Right renal cortex interstitium (tissue), 3 donors: Measurements from ENCODE around the gene MTMR12. TPM values are rescaled to one million over a fixed set of nuclear protein-coding genes. Genes with fewer than 3 reads are reported as not detected.
"Not testable (repeated sequence)": the region's sequence is repeated elsewhere in the genome, so short reads cannot be mapped to it uniquely, and the experiment has no call there.

ENCODE experiments used
- DNase-seq, 3 donors: peaks; one replicate each; pipeline ENCODE4 v3.0.0-alpha.2; 2013; ENCODE audit warnings: low read depth in 3 of 3, low spot score in 2 of 3
- polyA plus RNA-seq, 3 donors: library from polyadenylated mRNA; unstranded; fragments of 120-200 nt; gene quantifications; one replicate each; pipeline ENCODE4 v1.2.1, GENCODE V29; 2013; ENCODE audit not compliant: insufficient read length in 3 of 3

The MTMR12 gene
- polyA plus RNA-seq, 3 donors, result 35.0 to 37.7 (median 37.5) TPM

DNA sequence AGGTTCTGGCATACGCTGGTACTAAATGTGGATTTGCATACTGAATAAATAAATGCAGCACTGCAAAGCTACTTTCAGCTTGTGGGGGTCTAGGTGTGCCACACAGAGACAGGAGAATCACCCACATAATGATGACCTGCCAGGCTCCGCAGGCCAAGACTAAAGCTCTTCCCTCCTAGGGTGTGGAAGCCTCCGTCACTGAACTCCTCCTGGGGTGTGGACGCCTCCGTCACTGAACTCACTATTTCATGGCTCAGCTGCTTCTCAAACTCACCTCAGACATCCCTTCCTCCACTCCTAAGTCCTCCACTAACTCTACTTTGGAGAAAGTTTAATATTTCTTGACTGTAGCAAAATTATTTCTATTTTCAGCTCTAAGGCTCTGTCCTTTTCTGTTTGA lies 73.4 kb downstream of the MTMR12 start:
- DNase-seq, result no peak

DNA sequence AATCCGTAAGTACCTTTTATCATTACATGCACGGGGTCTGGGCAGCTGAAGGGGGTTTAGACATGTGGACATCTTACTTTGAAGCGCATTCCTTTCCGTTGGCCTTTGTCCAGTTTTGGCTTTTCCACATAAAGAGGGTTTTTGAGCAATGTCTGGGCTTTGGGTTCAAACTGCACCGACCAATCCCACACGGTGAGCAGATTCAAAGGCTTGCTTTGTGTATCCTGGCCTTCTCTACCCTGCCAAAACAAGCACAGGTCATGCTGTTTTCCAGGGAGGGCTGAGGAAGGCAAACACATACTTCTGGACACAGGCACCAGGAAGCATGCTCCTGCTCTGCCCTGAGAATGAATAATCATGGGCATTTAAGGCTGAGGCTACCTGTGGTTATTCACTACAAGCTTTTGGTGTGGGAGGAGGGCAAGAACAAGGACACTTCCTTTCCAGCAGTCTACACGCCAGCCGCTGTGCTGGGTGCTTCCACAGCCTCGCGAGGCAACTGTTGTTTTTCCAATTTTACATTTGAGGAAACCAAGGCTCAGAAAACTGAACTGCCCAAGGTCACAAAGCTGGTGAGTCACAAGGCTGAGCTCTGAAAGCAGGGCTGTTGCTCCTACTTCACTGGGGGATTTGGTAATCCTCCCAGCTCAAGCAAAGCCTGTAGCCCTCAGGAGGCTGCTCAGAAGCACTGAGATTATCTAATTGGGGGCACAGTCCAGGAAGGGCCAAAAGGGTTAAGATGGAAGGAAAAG lies 78.9 kb downstream of the MTMR12 start:
- DNase-seq, result no peak

DNA sequence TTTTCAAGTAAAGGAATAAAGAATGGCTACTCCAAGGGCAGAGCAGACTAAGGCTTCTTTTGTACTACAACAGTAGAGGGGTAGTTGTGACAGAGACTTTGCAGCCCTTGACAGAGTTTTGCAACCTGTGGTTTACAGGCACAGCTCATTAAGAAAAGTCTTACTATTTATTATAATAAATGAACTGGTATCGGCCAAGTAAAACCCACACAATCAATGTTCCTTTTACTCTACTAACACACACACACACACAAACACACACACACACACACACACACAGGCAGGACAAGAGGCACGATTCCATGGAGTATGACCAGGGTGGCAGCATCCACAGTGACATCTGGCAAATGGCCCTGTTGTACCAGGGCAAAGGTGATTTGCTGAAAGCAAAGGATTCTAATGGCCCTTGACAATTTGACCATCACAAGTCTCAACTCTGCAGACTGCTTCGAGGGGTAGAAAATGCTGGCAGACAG lies 79.5 kb downstream of the MTMR12 start:
- no peak for DNase-seq

DNA sequence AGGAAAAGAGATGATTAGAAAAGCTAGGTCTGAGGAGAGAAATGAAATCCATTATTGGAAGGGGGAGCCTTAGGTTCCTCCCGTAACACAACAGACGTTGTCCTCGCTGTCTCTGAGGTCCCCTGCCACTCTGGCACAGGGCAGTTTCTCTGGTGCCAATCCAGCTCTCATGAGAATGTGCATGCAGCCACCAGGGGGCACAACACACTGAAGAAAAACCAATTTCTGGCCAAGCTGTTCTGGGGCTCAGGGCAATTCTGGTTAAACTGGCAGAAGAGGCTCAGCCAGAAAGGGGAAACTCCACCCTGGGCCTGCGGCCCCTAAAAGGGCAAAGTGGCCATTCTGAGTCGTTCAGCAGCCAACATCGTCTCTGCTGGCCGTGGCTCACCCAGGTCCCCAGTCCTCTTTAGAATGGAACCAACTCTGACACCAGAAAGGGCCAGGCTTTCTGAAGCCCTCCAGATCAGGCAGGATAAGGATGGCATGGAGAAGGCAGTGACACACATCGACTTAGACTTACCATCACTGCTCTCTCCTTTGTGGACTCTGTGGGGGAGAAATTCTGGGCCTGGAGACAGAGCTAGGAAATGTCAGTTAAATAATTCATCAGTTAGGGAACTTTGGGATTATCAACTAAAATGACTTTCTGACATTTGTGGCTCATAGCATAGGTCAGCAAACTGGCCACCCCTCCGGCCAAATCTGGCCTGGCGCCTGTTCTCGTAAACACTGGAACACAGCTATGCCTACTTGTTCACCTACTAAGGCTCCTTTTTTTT lies 80.1 kb downstream of the MTMR12 start:
- DNase-seq, result peak in 1 of 3 donors; percentile 43

DNA sequence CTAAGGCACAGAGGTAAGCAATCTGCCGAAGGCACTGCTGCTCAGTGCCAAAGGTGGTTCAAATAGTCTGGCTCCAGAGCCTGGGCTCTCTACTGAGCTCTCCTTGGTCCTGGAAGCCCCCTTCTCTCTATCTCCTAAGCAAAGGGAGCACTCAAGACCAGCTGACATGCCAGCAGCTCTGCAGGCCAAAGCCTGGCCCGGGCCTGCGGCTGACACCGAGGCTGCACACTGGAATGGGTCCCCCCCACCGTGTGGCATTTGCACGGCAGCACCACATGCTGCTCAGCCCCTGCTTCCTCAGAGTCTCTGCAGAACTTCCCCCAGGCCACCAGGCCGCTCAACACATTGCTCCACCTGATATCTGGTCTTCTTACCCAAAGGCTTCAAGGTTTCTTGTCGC lies 80.8 kb downstream of the MTMR12 start:
- no peak for DNase-seq

DNA sequence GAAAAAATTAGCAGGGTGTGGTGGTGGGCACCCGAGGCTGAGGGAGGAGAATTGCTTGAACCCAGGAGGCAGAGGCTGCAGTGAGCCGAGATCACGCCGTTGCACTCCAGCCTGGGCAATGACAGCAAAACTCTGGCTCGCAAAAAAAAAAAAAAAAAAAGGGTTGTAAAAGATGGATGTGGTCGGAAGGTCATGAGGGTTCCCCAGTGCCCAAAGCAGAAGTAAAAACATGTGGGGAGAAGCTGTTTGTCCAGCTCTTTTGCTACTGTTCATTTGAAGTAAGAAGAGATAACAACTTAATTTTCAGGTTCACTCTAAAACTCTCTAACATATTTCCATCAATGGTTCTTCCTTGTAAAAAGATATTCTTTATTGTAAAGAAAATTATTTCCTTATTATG lies 81.5 kb downstream of the MTMR12 start:
- DNase-seq, result no peak

DNA sequence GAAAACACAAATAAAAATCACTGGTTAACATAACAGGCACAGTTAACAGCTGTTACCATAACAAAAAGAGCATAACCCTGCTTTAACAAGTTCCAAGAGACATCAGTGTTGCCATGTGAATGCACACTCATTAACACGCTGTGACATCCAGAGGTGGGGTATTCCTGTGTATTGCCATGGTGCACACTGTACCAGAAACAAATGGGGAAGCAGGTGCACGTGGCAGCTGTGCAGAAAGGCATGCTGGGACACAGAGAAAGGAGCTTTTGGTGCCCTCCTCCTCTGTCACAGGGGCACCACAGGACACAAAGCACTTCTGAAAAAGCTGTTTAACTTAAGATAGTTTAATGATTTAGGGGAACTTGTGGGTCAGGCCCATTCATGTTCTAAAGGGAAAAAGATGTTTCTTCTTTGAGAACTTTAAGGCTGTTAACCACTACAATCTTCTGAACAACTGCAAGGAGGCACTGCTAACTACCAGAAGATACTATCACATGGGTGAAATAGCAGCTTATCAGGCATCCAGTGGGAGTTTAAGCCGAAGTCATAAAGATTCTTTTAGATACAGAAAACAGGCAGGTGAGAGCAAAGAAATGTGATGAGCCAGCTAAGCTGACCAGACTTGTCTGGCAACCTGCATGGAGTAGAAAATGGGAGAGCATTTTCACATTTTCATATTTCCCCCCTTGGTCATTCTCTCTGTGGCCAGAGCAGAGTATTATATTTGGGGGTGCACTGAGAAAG lies 82.2 kb downstream of the MTMR12 start:
- no peak for DNase-seq

DNA sequence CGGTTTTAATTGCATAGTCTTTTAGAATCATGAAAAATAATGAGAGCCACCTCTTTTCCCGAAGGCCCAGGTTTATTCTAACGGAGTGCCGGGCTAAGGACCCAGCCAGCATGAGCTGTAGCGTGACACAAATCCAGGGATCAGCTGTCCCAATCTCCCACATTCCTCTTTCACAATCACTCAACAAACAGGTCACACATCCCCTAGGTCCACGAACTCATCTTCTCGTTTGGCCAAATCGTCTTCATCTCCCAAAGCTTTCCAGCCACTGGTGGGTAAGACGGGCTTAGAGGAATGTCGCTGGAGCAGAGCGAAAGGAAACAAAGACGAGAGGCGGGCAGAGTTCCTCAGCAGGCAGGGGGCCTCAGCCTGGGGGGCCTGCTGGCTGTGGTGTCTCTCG lies 83.2 kb downstream of the MTMR12 start:
- DNase-seq, result no peak

DNA sequence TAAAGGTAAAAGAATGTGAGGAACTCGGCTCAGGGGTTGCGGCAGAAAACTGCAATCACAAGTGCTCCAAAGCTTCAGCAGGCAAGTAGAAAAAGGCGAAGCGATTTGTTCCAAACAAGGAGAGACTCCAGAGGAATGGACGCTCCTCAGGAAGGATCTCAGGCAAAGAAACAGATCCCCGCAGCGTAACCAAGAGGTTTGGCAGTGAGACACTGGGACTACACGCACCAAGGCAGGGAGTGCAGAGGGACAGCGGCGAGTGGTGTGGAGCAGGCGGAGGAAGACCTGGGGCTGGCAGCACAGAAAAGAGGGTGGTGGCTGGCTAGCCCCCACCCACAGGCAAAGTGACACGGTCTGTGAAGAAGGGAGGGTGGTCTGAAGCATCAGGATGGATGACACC lies 83.9 kb downstream of the MTMR12 start:
- DNase-seq, result no peak

DNA sequence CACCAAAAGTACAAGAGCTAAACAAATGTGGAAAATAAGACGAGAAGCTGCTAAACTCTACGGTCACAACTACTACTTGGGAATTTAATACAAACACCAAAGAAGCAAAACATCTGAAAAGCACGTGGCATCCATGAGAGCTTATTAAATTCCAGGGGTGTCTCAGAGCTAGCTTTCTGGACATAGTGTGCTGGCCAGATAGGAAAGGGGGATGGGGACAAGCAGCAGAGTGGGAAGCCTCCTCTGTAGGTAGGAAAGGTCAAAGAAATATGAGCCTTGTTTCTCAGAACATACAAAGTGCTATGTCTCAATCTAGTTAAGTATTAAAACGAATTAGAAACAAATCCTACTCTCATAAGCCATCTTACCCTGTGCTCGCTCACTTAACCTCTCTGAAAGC lies 87.3 kb downstream of the MTMR12 start:
- no peak for DNase-seq

DNA sequence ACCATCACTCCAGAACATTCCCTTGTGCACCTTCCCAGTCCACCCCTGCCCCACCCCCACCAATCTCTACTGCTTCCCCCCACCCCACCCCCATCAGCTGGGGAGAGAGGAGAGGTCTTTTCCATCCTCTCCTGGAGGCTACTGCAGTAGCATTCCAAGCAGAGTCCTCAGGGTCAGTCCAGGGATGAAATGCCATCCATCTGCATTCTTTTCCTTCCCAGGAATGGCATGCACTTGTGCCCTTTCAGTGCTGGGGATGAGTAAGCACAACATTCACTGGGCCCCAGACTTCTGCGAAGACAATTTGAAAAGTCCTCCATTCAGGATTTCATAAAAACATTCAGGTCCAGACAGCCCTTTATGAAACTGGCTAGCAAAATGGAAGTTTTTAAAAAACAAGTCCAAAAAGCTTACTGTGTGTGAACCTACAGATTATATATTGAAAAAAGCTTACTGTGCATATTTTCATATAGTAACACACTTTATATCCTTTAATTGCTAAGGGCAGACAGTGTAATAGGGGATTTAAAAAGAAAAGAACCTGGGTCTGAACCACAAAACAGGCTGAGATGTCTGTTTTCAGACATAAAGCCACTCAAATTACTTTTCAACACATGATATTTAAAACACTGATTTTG lies 88.6 kb downstream of the MTMR12 start:
- DNase-seq, result no peak

DNA sequence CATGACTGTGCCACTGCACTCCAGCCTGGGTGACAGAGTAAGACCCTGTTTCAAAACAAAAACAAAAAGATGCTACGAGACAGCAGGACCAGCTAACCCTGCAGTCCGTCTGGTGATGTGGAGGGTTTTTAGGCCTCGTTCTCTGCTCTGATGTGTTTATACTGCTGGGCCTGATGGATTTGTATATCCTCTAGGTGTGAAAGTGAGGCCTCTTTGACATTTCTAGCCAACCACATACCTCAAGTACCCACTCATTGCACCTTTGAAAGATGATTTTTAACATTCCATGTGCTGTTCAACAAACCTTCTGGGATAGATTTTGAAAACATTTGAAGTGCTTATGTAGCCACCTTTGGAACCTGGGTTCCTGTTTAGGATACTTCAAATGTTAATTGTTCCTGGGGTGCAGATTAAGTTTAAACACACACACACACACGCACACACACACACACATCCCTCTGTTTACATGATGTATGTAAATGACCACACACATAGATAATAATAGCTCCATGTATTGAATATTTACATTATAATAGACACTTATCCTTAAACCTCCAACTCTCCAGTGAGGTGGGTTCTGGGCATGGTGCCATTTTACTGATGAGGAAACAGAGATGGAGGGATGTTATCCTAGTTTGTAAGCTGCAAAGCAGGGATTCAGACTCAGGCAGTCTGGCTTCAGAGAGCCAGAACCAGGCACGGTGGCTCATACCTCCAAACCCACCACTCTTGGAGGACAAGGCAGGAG lies 89.8 kb downstream of the MTMR12 start:
- no peak for DNase-seq

DNA sequence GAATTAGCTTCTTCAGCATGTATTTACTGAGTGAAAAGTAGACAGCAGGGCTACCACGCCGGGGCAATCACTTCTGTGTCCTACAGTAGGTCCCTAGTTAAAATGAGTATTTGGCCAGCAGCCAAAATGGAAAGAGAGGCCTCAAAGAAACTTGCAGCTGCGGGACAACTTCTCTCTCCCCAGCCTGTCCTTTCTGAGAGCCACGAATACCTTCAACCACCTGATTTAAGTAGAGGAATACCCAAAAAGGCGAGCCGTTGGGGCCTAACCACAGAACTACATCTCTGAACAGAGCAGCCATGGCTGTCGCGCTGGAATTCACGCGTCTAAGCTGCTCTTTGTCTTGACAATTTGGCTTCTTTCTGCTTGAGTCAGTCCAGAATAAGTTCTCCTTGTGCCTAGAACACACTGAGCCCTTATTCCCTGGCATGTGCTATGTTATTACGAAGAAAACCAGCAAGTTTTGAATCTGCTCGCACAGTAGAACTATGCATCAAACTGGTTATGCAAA lies 94.8 kb downstream of the MTMR12 start:
- DNase-seq, result no peak

DNA sequence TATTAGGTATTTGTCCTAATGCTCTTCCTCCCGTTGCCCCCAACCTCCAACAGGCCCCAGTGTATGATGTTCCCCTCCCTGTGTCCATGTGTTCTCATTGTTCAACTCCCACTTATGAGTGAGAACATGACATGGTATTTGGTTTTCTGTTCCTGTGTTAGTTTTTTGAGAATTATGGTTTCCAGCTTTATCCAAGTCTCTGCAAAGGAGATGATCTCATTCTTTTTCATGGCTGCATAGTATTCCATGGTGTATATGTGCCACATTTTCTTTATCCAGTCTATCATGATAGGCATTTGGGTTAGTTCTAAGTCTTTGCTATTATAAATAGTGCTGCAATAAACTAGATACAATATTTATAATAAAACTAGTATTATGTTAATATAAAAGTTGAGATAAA lies 98.4 kb downstream of the MTMR12 start:
- not testable (repeated sequence) for DNase-seq

DNA sequence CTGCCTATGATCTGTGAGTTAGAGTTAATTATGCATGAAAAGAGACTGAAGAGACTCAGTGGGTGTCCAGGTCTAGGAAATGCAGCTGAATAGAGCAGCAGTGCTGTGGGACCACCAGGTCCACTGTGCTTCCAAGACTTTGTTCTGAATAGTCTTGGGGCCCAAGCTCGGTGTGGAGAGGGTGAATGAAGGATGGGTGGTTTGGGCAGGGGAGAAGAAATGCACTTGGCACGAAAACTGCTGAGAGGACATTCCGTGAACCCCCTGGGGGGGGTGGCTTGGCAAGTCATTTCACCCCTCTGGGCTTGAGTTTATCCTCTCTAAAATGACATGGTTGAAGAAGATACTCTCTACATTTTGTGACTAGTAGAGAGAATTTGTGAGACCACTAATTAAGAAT lies 102.6 kb downstream of the MTMR12 start:
- DNase-seq, result no peak

DNA sequence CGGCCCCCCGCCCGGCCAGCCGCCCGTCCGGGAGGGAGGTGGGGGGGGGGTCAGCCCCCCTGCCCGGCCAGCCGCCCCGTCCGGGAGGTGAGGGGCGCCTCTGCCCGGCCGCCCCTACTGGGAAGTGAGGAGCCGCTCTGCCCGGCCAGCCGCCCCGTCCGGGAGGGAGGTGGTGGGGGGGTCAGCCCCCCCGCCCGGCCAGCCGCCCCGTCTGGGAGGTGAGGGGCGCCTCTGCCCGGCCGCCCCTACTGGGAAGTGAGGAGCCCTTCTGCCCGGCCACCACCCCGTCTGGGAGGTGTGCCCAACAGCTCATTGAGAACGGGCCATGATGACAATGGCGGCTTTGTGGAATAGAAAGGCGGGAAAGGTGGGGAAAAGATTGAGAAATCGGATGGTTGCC lies 103.9 kb downstream of the MTMR12 start:
- DNase-seq, result not testable (repeated sequence)

DNA sequence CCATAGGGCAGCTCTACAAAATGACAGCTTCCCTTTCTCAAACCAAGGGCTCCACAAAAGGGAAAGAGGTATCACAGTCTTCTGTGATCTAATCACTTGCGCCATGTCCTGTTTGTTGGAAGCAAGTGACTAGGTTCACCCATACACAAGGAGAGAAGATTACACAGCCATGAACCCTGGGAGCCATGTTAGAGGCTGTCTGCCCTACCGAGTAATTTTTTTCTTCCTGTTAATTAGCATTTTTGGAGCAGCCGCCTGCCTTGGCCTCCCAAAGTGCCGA lies 105.4 kb downstream of the MTMR12 start:
- no peak for DNase-seq

DNA sequence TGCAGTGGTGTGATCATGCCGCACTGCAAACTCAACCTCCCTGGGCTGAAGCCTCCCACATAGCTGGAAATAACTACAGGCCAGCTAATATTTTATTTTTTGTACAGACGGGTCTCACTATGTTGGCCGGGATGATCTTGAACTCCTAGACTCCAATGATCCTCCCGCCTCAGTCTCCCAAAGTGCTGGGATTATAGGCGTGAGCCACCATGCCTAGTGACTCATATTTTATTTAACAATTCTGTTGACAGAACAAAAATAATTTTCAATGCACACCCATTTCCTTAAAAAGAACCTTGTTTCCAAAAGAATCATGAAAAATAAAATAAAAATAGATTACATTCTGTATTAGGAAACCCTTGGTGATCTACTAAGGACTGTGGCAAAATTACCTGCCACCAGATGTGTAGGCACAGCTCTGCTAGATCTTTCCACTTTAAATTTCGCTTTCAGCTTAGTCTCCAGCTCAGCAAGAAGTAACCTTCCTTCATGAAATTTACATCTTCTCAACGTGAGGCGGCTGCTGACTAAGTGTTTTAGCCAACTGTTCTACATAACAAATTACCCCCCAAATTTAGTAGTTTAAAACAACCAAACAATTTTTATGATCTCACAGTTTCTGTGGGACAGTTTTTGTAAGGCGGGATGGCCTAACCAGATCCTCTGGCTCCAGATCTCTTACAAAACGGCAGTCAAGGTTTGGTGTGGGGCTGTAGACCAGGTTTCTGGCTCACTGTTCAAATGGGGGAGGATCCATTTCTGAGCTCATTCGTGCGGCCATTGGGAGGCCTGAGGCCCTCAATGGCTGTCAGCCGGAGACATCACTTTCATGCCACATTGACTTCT lies 106.0 kb downstream of the MTMR12 start:
- DNase-seq, result no peak

DNA sequence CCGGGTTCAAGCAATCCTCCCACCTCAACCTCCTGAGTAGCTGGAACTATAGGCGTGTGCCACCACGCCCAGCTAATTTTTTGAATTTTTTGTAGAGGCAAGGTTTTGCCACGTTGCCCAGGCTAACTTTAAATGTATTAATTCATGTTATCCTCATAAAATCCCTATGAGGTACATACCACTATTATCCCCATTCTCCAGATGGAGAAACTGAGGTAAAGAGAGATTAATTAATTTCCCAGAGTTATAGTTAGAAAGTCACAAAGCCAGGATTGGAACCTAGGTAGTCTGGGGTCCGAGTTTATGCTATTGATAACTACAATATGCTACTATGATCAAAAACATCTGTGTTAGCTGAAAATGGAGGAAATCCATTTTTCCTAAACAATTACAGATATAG lies 106.7 kb downstream of the MTMR12 start:
- no peak for DNase-seq
